Left ventricle myocardium inferior (tissue), 1 donor: Measurements from ENCODE around the gene DOCK9. TPM values are rescaled to one million over a fixed set of nuclear protein-coding genes. Genes with fewer than 3 reads are reported as not detected.

Source experiments
- DNase-seq: peaks from one replicate; pipeline ENCODE4 v3.0.0-alpha.2; 2020
- H3K27ac ChIP-seq: fragments of 200-600 bp; replicated peaks from 2 replicates; pipeline ENCODE4 v1.8.0; 2021
- H3K27me3 ChIP-seq: fragments of 200-600 bp; 2 replicates; pipeline ENCODE4 v1.8.0; 2021; ENCODE audit warnings: low read depth
- H3K36me3 ChIP-seq: fragments of 200-600 bp; 2 replicates; pipeline ENCODE4 v1.8.0; 2021
- H3K4me1 ChIP-seq: fragments of 200-600 bp; 2 replicates; pipeline ENCODE4 v1.8.0; 2021
- H3K4me3 ChIP-seq: fragments of 200-600 bp; 2 replicates; pipeline ENCODE4 v1.8.0; 2021; ENCODE audit warnings: mild to moderate bottlenecking, moderate library complexity
- H3K9me3 ChIP-seq: fragments of 200-600 bp; replicated peaks from 2 replicates; pipeline ENCODE4 v1.8.0; 2021
- intact Hi-C: fragments of 100-400 bp; cut with micrococcal nuclease; formaldehyde crosslinking; loops from one replicate; pipeline ENCODE4 v1.11.0; 2022
- total RNA-seq: library from RNA; stranded (reverse); fragmentation: NEBNext Ultra II Directional; extraction: Animal tissue kit (Norgen Biotek cat#: 25700); gene quantifications from one replicate; pipeline ENCODE4 v1.2.1, GENCODE V29; 2021
- TF ChIP-seq, protein P1 (sequence below): fragments of 200-600 bp; IDR thresholded peaks from 2 replicates; pipeline ENCODE4 v1.8.0; 2021; ENCODE audit warnings: antibody characterized with exemption, mild to moderate bottlenecking, borderline replicate concordance
- donor health status: DM: no; HTN: yes; CAD: no; lungs with severe emphysema.

The DOCK9 gene
- total RNA-seq, 1 donor from 2014 or later: 36.8 TPM

DNA sequence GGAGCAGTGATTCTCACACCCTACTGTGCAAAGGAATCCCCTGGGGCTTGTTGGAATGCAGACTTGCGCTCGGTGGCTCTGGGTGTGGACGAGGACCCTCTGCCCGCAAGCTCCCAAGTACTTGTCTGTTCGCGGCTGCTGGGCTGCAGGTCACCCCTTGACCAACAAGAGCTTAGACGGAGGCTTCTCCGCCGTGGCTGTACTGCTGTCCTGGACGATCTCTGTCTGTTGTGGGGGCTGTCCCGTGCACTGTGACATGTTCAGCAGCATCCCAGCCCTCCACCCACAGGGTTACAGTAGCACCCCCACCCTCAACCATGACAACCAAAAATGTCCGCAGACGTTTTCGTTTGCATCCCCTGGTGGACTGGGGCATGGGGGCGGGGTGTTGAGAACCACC is 202.5 kb downstream of the DOCK9 start:
- Histone ChIP-seq H3K4me3 (no peak overlapping the region), H3K36me3 (no peaks in the 10 kb centered on the region), H3K27me3 (peaks cover 5% of the 10 kb centered on the region), H3K9me3 (no peaks in the 10 kb centered on the region), H3K27ac (no peak overlapping the region), H3K4me1 (no peaks in the 10 kb centered on the region)
- TF ChIP-seq, protein P1, sequence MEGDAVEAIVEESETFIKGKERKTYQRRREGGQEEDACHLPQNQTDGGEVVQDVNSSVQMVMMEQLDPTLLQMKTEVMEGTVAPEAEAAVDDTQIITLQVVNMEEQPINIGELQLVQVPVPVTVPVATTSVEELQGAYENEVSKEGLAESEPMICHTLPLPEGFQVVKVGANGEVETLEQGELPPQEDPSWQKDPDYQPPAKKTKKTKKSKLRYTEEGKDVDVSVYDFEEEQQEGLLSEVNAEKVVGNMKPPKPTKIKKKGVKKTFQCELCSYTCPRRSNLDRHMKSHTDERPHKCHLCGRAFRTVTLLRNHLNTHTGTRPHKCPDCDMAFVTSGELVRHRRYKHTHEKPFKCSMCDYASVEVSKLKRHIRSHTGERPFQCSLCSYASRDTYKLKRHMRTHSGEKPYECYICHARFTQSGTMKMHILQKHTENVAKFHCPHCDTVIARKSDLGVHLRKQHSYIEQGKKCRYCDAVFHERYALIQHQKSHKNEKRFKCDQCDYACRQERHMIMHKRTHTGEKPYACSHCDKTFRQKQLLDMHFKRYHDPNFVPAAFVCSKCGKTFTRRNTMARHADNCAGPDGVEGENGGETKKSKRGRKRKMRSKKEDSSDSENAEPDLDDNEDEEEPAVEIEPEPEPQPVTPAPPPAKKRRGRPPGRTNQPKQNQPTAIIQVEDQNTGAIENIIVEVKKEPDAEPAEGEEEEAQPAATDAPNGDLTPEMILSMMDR: no peak
- intact Hi-C loops: no loop called here
- DNase-seq: no peak

- TF ChIP-seq, protein P1: no peak
- no peaks in the 10 kb centered on the region for H3K4me1 ChIP-seq
- no peak for DNase-seq
Measured at GRCh38 chr13:98774776-98775175, 203.1 kb downstream of the DOCK9 start.

GRCh38 chr13:98773921-98774320 is 203.9 kb downstream of the DOCK9 start:
- TF ChIP-seq, protein P1: no peak
- DNase-seq: no peak

More at GRCh38 chr13:98774776-98775175, 203.1 kb downstream of the DOCK9 start:
- Histone ChIP-seq H3K27me3 (peaks cover 5% of the 10 kb centered on the region), H3K36me3 (no peaks in the 10 kb centered on the region), H3K9me3 (no peaks in the 10 kb centered on the region), H3K27ac (no peak overlapping the region), H3K4me3 (no peak overlapping the region)
- intact Hi-C loops: no loop called here

GRCh38 chr13:98772794-98773452 is 204.9 kb downstream of the DOCK9 start:
- intact Hi-C loops: no loop called here
- no peaks in the 10 kb centered on the region for H3K4me1 ChIP-seq
- H3K4me3 ChIP-seq: no peak overlapping the region
- no peaks in the 10 kb centered on the region for H3K36me3 ChIP-seq
- TF ChIP-seq, protein P1: no peak
- no peak for DNase-seq
- peaks cover 13% of the 10 kb centered on the region for H3K27me3 ChIP-seq
- no peaks in the 10 kb centered on the region for H3K9me3 ChIP-seq
- H3K27ac ChIP-seq: no peak overlapping the region

More at GRCh38 chr13:98773921-98774320, 203.9 kb downstream of the DOCK9 start:
- Histone ChIP-seq H3K4me1 (no peaks in the 10 kb centered on the region), H3K9me3 (no peaks in the 10 kb centered on the region), H3K27ac (no peak overlapping the region), H3K36me3 (no peaks in the 10 kb centered on the region), H3K4me3 (no peak overlapping the region), H3K27me3 (peaks cover 3% of the 10 kb centered on the region)
- intact Hi-C loops: no loop called here

DNA sequence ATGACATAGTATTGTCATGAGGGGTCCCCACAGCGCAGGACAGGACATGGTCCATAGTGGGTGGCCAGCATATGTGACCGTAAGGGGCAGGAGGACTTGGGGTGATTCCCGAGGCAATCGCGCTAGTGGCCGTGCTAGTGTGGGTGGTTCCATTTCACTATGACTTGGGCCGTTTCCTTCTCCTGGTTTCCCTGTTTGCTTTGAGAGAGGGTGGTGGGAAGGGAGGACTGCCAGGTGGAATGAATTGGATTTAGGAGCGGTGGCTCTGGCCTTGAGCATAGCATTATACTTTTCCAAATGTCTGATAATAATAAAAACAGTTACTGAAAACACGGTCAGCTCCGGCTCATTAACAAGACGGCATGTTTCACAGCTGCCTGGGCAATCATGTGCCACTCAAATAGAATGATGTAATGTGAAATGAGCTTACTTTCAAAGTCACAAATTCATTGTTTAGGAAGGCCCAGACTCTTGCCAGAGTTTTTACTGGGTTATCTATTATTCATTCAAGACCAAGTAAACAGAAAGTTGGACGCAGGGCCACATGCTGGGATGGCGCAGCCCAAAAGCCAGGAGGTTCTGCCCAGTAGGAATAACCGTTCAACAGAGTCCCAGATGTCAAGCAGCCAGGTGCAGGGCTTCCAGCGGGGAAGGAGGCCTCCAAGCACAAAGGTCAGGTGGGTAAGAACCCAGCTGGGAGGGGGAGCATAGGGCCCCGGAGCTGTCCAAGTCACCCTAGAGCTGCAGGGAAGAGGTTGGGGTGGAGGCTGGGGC is 205.8 kb downstream of the DOCK9 start:
- H3K27me3 ChIP-seq: peaks cover 15% of the 10 kb centered on the region
- intact Hi-C loops: no loop called here
- TF ChIP-seq, protein P1: no peak
- H3K4me1 ChIP-seq: no peaks in the 10 kb centered on the region
- no peaks in the 10 kb centered on the region for H3K9me3 ChIP-seq
- no peak overlapping the region for H3K27ac ChIP-seq
- H3K4me3 ChIP-seq: no peak overlapping the region
- no peak for DNase-seq
- H3K36me3 ChIP-seq: no peaks in the 10 kb centered on the region
